ENCODE data around the gene EXOC4.
"Not testable (repeated sequence)": the region's sequence is repeated elsewhere in the genome, so short reads cannot be mapped to it uniquely, and the experiment has no call there.

The EXOC4 gene

DNA sequence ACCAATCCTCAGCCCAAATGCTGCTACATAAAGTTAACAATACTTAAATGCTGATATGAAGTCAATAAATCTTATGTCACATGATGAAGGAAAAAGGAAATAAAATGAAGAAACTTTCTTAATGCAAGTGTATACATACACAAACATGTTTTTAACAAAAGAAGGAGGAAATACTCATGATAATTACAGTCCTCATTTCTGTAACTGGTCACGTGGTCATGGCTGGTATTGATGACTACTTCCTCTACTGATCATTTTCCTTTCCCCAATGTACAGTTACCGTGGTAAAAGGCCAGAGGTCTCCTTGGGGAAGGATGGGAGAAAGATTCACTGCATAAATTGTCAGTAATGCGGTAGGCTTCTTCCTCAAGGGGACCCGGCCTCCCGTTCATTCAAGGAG is 390.8 kb downstream of the EXOC4 start:
- DNase-seq: not testable (repeated sequence)

DNA sequence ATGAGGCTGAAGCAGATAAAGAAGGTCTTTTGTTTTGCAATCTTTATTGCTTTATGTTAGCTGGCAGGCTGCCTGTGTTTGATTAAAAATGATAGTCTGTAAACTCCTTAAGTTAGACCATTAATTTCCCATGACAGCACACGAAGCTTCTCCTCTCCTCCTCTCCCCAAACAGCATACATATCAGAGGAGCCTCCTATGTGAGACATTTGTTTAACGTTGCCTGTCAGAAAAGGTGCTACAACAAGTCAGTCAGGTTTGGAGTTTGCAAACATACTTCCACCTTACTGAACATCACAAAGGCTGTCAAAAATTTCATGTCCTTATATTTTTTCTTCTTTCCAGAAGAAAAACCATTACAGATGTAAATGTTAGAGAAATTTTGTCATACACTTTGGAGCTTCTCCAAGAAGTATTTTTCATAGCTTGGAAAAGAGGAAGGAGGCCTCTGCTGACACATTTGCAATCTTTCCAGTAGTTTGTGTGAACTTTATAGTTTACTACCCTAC is 393.1 kb downstream of the EXOC4 start:
- peak; percentile 18 for DNase-seq

DNA sequence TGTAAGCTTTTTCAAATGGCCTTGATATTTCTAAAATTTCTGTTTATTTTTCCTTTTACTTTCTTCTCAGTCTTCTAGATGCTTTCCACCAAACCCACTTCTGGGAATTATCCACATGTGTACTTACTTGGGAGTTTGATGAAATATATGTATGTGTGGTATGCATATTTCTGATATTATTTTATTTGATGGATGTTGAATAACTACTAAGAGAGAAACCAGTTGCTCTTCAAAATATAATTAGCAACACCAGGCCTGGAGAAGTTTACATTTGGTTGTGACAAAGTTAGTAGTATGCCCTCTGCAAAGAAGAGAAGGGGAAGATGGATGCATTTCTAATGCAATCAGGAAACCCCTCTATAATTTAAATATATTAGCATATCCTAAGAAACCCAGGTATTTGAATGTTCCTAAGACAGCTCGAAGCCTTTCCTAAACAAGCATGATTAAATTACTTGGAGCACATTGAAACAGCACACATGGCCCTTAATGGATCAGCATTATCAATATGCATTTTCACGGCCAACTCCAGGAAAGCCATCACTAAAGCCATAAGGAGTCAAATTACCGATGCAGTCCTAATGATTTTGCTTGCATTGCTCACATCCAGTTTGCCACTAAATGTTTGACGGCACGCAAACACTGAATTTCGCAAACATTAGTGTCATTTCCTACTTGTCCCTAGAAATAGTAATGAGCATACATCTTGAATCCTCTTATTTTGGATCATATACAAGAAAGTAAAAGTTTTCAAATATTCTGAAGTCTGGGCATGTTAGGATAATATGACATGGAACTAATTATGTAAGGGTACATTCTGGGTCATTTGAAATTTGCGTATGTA is 393.8 kb downstream of the EXOC4 start:
- no peak for DNase-seq

DNA sequence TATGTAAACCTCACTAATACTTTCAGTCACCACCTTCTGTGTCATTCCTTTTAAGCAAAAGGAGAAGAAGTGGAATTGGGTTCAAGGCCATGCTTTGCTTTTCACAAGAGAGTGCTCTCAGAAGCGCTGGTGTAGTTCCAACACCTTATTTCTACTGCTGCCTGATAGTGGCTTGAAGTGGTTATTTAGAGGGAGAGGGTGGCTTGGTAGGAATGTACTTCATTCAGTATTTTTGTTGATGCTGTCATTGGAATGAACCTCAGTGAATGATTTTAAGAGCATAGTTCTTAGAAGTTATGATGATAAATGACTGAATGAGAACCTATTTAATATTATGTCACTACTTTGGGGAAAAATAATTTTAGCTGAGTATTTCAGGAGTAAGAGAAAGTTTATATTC is 396.7 kb downstream of the EXOC4 start:
- DNase-seq: no peak

DNA sequence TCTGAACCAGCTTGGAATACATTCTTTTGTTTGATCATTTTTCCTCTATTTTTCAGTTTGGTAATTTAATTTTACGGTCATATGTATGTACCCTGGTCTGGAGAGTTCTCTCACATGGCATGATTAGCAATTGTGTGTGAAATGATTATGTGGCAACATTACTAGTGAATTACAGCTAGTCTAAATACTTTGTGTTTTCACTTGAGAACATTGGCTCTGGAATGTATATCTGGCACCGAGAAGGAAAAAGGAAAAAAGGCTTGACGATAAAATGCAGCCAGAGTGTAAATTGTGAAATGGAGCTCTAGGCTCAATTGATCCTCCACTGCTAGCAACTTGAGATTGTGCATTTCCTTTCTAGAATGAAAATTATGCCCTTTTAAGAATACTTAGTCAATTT is 397.2 kb downstream of the EXOC4 start:
- no peak for DNase-seq

DNA sequence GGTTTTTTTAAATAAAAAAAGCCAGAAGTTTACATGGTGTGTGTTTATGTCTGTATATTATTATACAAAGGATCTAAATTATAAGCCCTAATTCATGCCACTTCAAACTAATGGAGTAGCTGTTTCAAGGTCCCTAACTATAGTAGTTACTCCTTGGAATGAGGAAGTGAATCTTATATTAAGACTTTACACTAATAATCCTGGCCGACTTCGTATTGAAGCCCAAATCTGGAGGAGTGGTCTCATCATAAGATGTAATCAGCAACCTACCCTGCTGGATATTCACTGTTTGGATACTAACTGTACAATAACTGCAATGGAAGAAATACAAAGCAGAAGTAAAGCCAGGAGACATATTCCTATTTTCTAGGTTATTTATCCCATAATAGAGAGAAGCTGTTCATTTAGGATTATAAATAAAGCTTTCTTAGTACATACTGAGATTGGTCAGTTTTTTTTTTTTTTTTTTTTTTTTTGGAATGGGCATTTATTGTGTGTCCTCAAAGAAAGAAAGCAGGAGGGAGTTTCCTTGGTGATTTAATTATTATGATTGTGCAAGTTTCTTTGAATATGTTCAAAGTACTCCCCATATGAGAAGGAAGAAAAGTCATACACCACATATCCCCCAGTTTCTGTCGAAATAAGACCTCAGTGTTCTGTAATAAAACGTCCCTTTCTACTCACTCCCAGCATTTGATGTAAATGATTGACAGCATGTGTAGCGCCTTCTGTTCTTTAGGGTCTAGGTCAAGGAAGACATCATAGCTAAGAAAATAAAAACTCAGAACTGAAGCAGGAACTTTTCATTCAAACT is 397.8 kb downstream of the EXOC4 start:
- no peak for DNase-seq

DNA sequence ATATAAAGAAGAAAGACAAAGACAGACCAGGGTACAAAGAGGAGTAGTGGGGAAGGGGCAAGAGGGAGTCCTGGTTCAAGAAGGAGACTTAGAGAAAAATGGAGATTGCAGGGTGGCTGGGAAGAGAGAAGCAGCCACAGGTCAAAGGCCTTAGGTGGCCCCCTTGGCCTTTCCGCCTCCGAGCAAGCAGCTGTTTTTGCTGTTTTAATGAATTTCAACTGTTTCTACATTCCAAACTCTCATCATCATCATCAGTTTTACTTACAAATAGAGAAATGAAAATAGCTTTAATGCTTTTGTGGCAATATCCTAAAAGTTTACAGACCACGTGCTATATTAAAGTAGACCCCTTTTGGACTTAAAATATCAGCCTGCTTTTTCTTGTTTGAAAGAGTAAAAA is 399.7 kb downstream of the EXOC4 start:
- DNase-seq: no peak

DNA sequence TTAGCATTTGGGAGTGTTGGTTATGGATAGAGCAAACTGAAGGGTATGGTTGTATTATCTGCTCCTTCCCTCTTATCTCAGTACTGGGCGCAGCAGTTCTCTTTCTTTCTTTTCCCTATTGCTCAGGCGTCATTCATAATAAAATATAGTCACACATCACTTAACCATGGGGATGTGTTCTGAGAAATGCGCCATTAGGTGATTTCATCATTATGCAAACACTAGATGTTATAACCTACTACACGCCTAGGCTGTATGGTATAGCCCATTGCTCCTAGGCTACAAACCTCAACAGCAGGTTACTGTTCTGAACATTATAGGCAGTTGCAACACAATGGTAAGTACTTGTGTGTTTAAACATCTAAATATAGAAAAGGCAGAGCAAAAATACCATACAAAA is 401.7 kb downstream of the EXOC4 start:
- no peak for DNase-seq

DNA sequence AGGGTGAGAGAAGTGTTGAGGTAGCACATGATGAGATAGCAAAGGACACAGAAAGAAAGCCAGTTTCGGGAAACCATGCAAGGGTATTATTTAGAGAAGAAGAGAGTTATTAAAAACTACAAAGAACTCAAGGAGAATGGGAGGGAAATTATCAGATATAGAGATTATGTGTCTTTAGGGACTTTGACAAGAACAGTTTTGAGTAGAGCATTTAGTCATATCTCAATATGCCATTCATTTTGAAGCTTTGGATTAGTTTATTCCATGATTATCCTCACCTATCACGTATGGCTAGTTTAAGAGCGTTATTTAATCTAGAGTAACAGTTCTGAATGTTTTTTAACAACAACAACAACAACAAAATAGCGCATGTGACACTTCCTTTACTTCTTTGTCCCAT is 409.4 kb downstream of the EXOC4 start:
- DNase-seq: no peak

DNA sequence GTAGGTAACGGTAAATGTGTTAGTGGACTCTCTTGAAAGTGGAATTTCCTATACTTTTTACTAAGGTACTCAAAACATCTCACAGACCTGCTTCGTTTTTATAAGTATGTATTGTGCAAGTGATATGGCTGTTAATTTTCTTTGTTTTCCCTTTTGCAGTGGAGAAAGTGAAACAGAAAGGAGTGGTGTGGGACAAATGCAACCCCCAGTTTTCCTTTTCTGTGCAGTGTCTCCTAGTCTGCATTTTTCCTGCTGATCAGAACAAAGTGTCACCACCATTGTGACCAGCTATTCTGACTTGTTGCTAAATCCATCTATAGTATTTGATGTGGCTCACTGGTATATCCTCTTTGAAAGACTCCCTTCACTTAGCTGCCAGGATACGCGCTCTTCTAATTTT is 410.0 kb downstream of the EXOC4 start:
- no peak for DNase-seq

DNA sequence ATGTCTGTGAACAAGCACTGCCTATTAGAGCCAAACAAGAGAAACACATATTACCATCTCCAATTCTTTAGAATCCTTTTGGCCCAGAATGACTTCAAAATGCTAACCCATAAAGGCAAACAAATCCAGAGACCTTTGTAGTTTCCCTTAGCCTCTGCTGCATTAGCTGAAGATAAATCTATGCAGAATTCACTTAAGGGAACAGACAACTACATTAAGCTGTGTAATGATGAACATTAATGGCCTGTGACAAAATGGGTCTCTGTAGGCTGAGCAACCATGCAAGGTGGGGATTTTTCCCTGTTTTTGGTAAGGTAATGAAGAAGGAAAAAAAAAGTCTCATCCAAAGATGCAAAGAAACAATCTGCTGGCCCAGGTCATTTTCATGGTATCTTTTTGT is 411.6 kb downstream of the EXOC4 start:
- DNase-seq: no peak

DNA sequence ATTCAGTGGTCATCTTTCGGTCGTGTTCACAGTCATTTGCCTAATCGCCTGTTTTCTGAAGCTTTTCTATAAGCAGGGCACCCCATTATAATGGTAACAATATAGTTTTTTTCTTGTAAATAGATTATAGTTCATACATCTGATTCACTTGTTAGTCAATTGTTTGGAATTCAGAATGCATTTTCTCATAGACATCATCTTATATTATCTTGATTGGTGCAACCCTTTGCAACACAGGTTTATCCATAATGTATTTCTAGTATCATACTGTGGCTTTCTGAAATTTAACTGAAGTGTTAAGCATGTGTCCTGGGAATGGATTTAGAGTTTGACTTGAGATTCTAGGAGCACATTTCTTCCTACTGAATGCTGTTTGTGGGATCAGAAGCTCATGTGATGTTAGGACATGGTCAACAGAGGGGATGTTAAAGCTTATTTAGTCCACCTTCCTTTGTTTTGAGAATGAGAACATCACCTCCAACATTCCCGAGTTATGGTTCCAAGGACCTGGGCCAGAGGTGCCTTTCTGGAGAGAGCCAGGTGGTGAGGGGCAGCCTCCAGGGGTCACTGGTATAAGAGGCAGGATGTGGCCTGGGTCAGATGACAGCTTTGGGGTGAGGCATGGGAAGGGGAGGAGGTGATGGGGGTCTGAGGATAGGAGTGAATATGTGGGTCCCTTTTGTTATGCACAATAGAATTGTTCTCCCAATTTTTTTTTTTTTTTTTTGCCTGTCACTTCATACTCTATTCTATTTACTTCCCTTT is 415.6 kb downstream of the EXOC4 start:
- DNase-seq: no peak

DNA sequence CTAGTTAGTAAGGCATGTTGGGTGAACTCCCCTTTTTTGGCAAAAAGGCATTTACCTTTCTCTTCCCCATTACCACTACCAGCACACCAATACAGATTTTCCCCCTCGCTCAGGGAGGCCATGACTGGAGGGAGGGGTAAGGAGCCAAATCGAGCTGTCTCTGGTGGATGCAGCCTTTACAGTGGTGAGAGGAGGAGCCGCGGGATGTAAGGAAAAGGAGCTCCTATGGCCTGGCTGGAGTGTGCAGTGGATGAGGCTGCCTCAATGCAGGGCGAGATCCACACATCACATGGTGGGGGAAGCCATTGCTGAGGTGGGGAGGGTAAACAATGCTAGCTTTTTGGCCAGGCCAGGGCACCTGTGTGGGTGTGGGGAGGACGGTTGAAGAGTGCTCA is 416.2 kb downstream of the EXOC4 start:
- DNase-seq: no peak

DNA sequence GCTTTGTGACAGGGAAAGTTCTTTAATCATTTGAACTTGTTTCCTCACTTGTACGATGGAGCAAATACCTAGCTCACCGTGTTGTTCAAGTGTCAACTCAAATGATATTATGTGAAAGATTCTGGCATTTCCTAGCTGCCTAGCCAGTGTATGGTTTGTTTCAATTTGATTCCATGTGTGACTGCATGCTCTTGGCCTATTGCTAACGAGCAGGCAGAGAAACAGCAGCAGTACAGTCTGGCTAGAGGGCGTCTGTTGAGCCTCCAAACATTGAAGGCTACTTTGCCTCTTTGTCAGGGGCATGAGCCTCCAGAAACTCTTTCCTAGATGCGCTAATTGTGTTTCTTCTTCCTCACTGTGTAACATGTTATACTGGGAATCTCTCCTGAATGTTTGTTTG is 417.4 kb downstream of the EXOC4 start:
- no peak for DNase-seq

DNA sequence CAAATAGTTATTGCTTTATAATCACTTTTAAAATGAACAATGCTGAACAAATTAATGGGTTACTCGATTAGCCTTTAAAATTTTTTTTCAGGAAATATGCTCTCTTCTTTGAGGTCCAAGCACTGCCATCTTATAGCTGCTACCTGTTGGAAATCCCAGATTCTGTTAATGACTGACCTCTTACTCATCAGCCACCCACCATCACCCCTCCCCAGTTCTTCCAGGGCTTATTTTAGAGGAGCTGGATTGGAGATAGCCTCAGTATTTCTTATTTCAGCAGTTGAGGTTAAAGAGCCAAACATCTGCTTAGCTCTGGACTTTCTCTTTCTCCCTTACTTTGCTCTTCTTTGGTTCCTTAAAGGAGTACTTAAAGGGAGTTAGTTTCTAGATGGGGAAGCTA is 420.0 kb downstream of the EXOC4 start:
- DNase-seq: no peak

DNA sequence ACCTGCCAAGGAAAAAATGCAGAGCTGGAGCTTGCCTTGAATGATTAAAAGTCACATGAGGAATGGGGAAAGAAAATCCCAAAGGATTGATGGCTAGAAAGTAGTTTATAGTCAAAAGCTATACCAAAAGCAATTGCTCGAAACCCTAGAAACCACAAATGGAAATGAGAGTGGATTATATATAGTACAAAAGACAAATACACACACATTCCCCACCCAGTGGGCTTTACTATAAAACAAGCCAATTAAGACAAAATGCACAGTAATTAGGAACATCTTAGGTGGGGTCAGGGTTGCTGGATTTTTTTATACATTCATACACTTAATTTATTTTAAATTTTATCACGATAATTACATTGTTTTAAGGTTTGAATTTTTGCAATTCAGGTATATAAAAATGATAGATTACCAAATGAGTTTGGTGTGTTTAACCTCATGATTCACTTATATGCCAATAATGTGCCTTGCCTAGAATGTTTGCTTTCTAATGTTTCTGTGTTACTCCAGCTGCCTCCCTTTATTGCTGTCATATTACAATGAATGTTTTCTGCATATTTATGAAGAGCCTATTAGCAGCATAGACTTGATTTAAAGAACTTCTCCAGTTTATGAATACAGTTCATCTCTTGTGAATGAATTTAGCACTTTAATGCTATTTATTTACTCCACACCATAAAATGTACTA is 421.3 kb downstream of the EXOC4 start:
- DNase-seq: peak; percentile 89

DNA sequence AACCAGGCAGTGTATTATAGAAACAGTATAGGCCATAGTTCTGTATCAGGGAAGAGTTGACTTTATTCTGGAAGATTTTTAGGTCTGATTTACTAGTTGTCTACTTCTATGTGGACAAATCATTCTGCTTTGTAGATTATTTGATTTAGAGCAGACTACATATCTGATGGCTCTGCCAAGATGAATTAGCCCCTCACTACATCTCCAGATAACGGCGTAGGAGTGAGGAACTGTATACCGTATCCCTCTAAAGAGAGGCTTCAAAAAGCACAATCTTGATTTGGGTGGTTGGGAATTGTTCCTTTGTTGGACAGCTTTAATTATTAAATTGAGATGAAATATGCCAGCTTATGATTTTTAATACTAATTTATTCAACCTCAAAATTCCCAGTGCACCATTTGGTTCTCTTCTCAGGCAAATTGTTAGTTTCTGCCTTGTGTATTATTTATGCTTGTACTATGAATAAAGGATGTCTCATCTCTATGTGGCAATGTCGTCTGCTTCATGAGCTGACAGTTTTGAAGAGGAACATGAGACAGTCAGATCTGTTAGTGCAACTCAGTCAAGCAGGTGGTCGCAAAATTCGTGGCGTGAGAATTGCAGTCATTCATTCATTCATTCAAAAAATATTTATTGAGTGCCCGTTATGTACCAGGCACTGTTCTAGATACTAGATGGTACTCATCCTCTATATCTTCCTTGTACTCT is 422.8 kb downstream of the EXOC4 start:
- no peak for DNase-seq

DNA sequence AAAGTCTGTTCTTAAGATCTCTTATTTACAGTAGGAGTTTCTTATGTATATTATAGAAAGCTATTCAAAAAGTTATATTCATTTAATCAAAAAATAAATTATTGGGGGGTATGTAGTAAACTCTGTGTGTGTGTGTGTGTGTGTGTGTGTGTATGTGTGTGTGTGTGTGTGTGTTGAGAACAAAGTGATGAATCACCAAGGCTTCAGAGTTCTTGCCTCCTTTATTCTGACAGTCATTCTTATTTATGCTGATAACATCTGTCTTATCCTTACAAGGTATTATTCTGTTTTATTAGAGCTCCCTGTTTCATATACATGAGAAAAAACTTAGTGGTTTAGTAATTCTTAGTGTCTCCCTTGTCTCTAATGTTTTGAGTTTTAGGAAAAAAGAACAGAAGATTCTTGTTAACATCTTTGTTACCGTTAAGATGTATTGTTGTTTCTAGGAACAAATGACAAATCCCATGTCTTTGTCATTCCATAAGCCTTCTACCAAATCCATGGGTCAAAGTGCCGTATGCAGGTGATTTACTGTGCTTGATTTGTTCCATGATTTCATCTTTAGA is 424.0 kb downstream of the EXOC4 start:
- DNase-seq: no peak

DNA sequence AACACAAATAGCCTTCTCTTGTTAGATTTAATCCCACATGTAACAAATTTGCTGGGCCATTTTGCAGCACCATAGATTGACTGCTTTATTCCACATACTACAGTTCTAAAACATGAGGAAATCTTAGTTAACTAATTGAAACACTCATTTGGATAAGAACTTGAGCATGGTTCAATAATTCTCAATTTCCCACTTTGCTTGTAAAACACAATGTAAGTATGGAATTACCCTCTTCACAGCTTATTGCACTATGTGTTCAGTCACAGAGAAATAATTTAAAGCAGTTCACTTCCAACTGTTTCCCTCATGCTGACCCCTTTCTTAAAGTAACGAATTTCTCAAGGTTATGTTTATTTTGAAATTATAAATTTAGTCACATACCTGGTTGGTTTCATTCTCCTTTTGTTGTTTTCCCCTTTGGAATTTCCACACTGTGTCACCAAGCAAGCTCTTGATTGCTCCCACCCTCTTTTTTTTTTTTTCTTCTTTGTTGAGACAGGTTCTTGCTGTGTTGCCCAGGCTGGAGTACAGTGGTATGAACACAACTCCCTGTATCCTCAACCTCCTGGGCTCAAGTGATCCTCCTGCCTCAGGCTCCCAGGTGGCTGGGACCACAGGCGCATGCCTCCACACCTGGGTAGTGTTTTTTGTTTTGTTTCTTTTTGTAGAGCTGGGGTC is 425.4 kb downstream of the EXOC4 start:
- DNase-seq: no peak

DNA sequence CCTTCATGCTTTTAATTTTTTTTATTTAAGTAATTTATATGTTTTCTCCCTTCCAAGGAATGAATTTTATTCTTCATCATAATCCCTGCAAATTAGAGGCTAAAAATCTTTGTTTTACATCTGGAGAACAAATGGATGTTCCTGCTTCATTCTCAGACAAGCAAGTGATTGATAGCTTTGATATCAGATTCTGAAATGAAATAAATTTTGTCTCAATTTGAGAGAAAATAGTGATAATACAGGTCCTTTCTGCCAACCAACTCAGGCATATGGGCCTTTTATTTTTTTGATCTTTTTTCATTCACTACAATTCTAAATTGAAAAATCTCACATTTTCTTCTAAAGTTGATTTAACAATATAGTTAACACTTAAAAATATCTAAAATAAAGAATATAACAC is 427.1 kb downstream of the EXOC4 start:
- DNase-seq: no peak

DNA sequence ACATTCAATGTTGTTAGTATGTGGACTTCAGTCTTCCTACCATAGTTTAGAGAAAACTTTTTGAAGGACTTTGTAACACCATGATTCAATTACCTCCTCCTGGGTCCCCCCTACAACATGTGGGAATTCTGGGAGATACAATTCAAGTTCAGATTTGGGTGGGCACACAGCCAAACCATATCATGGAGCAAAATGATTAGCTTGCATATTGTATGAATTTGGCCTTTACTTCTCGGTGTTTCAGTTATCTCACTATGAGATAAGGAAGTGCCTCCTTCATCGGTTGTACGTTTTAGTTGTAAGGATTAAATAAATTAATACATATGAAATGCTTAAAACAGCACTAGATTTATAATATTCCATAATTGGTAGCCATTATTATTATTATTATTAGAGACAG is 428.7 kb downstream of the EXOC4 start:
- DNase-seq: no peak

Data from NCI-H748 treated with DMSO at 0.1 percent for 48 hours (cell line).